Activated B cell treated with CpG ODN at 0.5 μM for 24 hours (primary cell): ENCODE results near the gene ACTL9. TPM values are rescaled to one million over a fixed set of nuclear protein-coding genes. Genes with fewer than 3 reads are reported as not detected.

Experiments used
- ATAC-seq: fragments of 200-7000 bp; cut with Tn5 transposase; one replicate; pipeline ENCODE4 v1.10.0; 2021; ENCODE audit warnings: low read depth, mild to moderate bottlenecking, moderate library complexity
- CTCF ChIA-PET: fragments of 350-600 bp; sonication (Branson Sonifier 250); formaldehyde crosslinking; loops from one replicate; lab custom pipeline; 2021; ENCODE audit warnings: antibody characterized with exemption; lab: Charles Lee
- POLR2A ChIA-PET: fragments of 350-600 bp; sonication (Branson Sonifier 250); formaldehyde crosslinking; loops from one replicate; lab custom pipeline; 2021; ENCODE audit warnings: antibody characterized with exemption; lab: Charles Lee
- DNase-seq: peaks from one replicate; pipeline ENCODE4 v3.0.0; 2022
- H3K27ac Mint-ChIP-seq: one replicate; pipeline ENCODE4 v1.8.0; 2020; ENCODE audit warnings: mixed read lengths
- H3K27me3 Mint-ChIP-seq: one replicate; pipeline ENCODE4 v1.8.0; 2021; ENCODE audit warnings: mixed read lengths
- H3K36me3 Mint-ChIP-seq: one replicate; pipeline ENCODE4 v1.8.0; 2021; ENCODE audit warnings: low read depth, mixed read lengths
- H3K4me1 Mint-ChIP-seq: one replicate; pipeline ENCODE4 v1.8.0; 2021; ENCODE audit warnings: mixed read lengths
- H3K4me3 Mint-ChIP-seq: one replicate; pipeline ENCODE4 v1.8.0; 2020; ENCODE audit warnings: mild to moderate bottlenecking, mixed read lengths
- H3K9me3 Mint-ChIP-seq: one replicate; pipeline ENCODE4 v1.8.0; 2020; ENCODE audit warnings: mixed read lengths
- intact Hi-C: fragments of 100-400 bp; cut with micrococcal nuclease; formaldehyde crosslinking; loops from one replicate; pipeline ENCODE4 v1.15.1; 2024
- total RNA-seq: library from RNA; stranded (reverse); gene quantifications from 2 replicates; pipeline ENCODE4 v1.2.3, GENCODE V29; 2022
- TF ChIP-seq, protein P1 (sequence below): fragments of 200-600 bp; IDR thresholded peaks from one replicate; pipeline ENCODE4 v1.8.0; 2022; ENCODE audit warnings: antibody characterized with exemption, mild to moderate bottlenecking

Gene ACTL9
- total RNA-seq, 1 donor from 2014 or later = not detected

DNA sequence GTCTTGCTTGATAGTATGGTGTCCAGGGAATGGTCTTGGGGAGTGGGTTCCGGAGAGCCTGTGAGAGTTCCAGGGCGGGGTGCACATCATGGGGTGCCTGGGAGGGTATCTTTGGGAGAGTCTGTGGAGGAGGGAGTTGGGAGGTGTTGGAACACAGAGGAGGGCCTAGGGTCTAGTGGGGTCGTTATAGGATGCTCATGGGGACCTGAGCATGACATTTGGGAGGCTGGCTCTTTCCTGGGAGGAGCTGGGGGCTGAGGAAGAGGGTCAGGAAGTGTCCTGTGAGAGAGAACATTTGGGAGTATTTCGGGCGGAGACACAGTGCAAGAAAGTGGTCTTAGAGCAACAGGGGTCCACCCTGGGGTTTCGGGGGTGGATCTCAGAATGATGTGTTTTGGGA is 2.7 kb downstream of the ACTL9 start:
- TF ChIP-seq, protein P1, sequence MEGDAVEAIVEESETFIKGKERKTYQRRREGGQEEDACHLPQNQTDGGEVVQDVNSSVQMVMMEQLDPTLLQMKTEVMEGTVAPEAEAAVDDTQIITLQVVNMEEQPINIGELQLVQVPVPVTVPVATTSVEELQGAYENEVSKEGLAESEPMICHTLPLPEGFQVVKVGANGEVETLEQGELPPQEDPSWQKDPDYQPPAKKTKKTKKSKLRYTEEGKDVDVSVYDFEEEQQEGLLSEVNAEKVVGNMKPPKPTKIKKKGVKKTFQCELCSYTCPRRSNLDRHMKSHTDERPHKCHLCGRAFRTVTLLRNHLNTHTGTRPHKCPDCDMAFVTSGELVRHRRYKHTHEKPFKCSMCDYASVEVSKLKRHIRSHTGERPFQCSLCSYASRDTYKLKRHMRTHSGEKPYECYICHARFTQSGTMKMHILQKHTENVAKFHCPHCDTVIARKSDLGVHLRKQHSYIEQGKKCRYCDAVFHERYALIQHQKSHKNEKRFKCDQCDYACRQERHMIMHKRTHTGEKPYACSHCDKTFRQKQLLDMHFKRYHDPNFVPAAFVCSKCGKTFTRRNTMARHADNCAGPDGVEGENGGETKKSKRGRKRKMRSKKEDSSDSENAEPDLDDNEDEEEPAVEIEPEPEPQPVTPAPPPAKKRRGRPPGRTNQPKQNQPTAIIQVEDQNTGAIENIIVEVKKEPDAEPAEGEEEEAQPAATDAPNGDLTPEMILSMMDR = no peak
- Mint-ChIP-seq H3K4me3 (no peak overlapping the region), H3K36me3 (no peaks in the 10 kb centered on the region), H3K27me3 (peaks cover 35% of the 10 kb centered on the region), H3K9me3 (no peaks in the 10 kb centered on the region), H3K27ac (no peak overlapping the region), H3K4me1 (no peaks in the 10 kb centered on the region)
- no peak for DNase-seq
- CTCF ChIA-PET = interaction anchor here (1.7 kb wide), 1 partner anchor 41 kb away, joined by 7 read pairs; no protein-coding TSS in a partner anchor
- POLR2A ChIA-PET = no interaction called here
- intact Hi-C loops = no loop called here
- ATAC-seq = no peak

DNA sequence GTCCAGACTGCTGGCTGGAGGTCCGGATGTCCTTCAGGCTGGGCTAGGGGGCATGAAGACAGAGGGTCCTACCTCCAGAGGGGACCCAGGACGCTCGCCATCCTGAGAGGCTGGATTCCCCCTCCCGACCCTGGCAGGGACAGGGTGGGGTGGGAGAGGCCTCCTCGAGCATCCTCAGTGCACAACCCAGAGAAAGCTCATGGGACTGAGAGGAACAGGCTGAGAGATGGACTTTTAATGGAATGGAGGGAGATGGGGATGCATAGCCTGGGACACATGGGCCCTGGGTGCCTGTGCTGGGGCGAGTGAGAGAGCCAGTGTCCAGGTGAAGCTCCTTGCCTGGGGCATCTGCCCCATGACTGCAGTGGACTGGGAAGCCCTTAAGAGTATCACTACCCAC is 3.1 kb downstream of the ACTL9 start:
- no peaks in the 10 kb centered on the region for H3K4me1 Mint-ChIP-seq
- no peak for DNase-seq
- no peak for ATAC-seq
- no peaks in the 10 kb centered on the region for H3K9me3 Mint-ChIP-seq
- peaks cover 32% of the 10 kb centered on the region for H3K27me3 Mint-ChIP-seq
- TF ChIP-seq, protein P1 = no peak
- POLR2A ChIA-PET = no interaction called here
- no peaks in the 10 kb centered on the region for H3K36me3 Mint-ChIP-seq
- CTCF ChIA-PET = interaction anchor here (1.7 kb wide), 1 partner anchor 41 kb away, joined by 7 read pairs; no protein-coding TSS in a partner anchor
- H3K4me3 Mint-ChIP-seq = no peak overlapping the region
- intact Hi-C loops = no loop called here
- H3K27ac Mint-ChIP-seq = no peak overlapping the region

DNA sequence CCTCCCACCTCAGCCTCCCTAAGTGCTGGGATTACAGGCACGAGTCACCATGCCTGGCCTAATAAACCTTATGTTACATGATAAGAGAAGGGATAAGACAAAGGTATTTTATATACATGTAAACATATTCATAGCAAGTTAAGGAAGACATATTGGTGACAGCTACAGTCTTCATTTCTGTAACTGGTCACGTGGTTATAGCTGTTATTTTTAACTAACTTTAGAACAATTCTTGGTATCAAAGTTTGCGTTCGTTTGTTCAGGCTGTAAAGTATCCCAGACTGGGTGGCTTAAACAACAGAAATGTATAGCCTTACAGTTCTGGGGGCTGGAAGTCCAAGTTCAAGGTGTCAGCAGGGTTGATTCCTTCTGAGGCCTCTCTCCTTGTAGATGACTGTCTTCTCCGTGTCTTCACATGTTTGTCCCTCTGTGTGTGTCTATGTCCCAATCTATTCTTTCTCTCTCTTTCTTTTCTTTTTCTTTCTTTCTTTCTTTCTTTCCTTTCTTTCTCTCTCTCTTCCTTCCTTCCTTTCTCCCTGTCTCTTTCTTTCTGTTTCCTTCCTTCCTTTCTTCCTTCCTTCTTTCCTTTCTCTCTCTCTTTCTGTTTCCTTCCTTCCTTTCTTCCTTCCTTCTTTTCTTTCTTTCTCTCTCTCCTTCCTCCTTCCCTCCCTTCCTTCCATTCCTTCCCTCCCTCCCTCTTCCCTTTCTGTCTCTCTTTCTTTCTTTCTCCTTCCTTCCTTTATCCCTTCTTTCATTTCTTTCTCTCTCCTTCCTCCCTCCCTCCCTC is 7.6 kb downstream of the ACTL9 start:
- TF ChIP-seq, protein P1 = no peak
- CTCF ChIA-PET = interaction anchor here (2.2 kb wide), 1 partner anchor 37 kb away, joined by 6 read pairs; no protein-coding TSS in a partner anchor
- H3K4me3 Mint-ChIP-seq = no peak overlapping the region
- H3K4me1 Mint-ChIP-seq = no peaks in the 10 kb centered on the region
- no peaks in the 10 kb centered on the region for H3K36me3 Mint-ChIP-seq
- no peak for DNase-seq
- intact Hi-C loops = no loop called here
- POLR2A ChIA-PET = no interaction called here
- no peaks in the 10 kb centered on the region for H3K9me3 Mint-ChIP-seq
- peaks cover 24% of the 10 kb centered on the region for H3K27me3 Mint-ChIP-seq
- no peak for ATAC-seq
- no peak overlapping the region for H3K27ac Mint-ChIP-seq

DNA sequence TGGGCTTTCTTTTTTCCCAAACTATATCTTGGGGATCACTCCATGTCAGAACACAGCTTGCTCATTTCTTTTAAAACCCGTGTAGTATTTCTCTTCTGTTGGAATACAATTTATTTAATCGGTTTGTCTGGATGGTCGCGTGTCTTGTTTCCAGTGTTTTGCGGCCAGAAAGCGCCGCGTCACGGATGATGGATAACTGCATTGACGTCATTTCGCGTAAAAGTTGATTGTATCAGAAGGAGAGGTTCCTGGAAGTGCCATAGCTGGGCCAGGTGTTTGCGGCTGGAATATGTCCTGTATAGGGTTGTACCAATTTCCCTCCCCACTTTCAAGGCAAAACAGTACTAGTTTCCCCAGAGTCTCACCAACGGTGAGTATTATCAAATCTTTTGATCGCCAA is 9.7 kb downstream of the ACTL9 start:
- DNase-seq = no peak
- Mint-ChIP-seq H3K36me3 (no peaks in the 10 kb centered on the region), H3K4me1 (no peaks in the 10 kb centered on the region), H3K4me3 (no peak overlapping the region), H3K9me3 (no peaks in the 10 kb centered on the region), H3K27me3 (peaks cover 14% of the 10 kb centered on the region), H3K27ac (no peak overlapping the region)
- ChIA-PET CTCF (interaction anchor here (2.2 kb wide), 1 partner anchor 35 kb away, joined by 6 read pairs; no protein-coding TSS in a partner anchor), POLR2A (no interaction called here)
- intact Hi-C loops = no loop called here
- ATAC-seq = no peak
- TF ChIP-seq, protein P1 = no peak

DNA sequence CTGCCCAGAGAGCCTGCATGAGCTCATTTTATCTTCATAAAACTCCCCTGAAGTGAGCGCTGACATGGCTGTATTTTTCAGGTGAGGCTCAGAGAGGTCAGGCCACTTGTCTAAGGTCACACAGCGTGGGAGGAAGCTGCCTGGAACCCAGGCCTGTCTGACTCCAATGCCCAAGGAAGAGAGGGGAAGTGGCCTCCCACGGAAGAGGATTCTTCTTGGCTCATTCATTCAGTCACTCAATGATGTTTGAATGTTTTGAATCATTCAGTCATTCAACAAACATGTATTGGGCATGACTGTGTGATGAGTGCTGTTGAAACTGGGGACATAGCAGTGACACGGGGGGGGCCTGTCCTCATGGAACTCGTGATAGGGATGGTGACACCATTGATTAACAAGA is 12.0 kb downstream of the ACTL9 start:
- TF ChIP-seq, protein P1 = no peak
- Mint-ChIP-seq H3K4me1 (no peaks in the 10 kb centered on the region), H3K36me3 (no peaks in the 10 kb centered on the region), H3K27ac (no peak overlapping the region), H3K4me3 (no peak overlapping the region), H3K9me3 (no peaks in the 10 kb centered on the region), H3K27me3 (peaks cover 4% of the 10 kb centered on the region)
- ChIA-PET POLR2A (no interaction called here), CTCF (no interaction called here)
- DNase-seq = no peak
- intact Hi-C loops = no loop called here
- ATAC-seq = no peak
